Ishikawa (cell line): Measurements from ENCODE around the gene KCNF1.

Experiments
- CEBPB ChIP-seq: IDR thresholded peaks from 2 replicates; pipeline ENCODE4 v1.6.1; 2012
- CREB1 ChIP-seq: IDR thresholded peaks from 2 replicates; pipeline ENCODE4 v1.6.1; 2012; ENCODE audit warnings: low read depth
- EGR1 ChIP-seq: IDR thresholded peaks from 2 replicates; pipeline ENCODE4 v1.6.1; 2012
- EP300 ChIP-seq: IDR thresholded peaks from 2 replicates; pipeline ENCODE4 v1.6.1; 2012; ENCODE audit warnings: borderline replicate concordance
- FOXM1 ChIP-seq: IDR thresholded peaks from 2 replicates; pipeline ENCODE4 v1.6.1; 2012; ENCODE audit warnings: low read depth, borderline replicate concordance
- MAX ChIP-seq: IDR thresholded peaks from 2 replicates; pipeline ENCODE4 v1.6.1; 2012
- NFIC ChIP-seq: IDR thresholded peaks from 2 replicates; pipeline ENCODE4 v1.6.1; 2012
- RAD21 ChIP-seq: IDR thresholded peaks from 2 replicates; pipeline ENCODE4 v1.6.1; 2012; ENCODE audit warnings: low read depth
- REST ChIP-seq: IDR thresholded peaks from 2 replicates; pipeline ENCODE4 v1.6.1; 2012; ENCODE audit warnings: low read depth, mild to moderate bottlenecking
- TAF1 ChIP-seq: IDR thresholded peaks from 2 replicates; pipeline ENCODE4 v1.6.1; 2012; ENCODE audit warnings: low read depth, mild to moderate bottlenecking
- TCF12 ChIP-seq: IDR thresholded peaks from 2 replicates; pipeline ENCODE4 v1.6.1; 2012; ENCODE audit warnings: low read depth
- TEAD4 ChIP-seq: IDR thresholded peaks from 2 replicates; pipeline ENCODE4 v1.6.1; 2012
- YY1 ChIP-seq: IDR thresholded peaks from 2 replicates; pipeline ENCODE4 v1.6.1; 2012; ENCODE audit warnings: low read depth
- ZBTB7A ChIP-seq: IDR thresholded peaks from 2 replicates; pipeline ENCODE4 v1.6.1; 2012; ENCODE audit warnings: low read depth
- TF ChIP-seq, protein P1 (sequence below): IDR thresholded peaks from 2 replicates; pipeline ENCODE4 v1.6.1; 2012

KCNF1 gene

DNA sequence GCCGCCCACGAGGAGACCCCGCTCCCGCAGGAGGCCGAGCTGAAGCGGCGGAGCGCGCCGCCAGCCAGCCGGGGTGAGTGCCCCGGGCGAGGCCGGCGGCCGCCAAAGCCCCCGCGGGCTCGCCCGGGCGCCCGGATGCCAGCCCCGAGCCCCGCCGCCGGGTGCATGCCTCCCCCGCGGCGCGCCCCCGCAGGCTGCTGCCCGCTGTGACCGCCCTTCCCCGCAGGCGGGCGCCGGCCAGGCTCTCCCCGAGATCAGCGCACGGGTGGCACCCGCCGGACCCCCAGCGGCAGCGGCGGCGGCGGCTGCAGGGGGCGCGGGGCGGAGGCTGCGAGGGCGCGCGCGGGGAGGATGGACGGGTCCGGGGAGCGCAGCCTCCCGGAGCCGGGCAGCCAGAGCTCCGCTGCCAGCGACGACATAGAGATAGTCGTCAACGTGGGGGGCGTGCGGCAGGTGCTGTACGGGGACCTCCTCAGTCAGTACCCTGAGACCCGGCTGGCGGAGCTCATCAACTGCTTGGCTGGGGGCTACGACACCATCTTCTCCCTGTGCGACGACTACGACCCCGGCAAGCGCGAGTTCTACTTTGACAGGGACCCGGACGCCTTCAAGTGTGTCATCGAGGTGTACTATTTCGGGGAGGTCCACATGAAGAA is 470 bp downstream of the KCNF1 start:
- TF ChIP-seq YY1, result no peak
- TF ChIP-seq REST, result no peak
- TF ChIP-seq NFIC, result no peak
- TF ChIP-seq RAD21, result no peak
- no peak for TF ChIP-seq MAX
- no peak for TF ChIP-seq FOXM1
- TF ChIP-seq CEBPB, result no peak

DNA sequence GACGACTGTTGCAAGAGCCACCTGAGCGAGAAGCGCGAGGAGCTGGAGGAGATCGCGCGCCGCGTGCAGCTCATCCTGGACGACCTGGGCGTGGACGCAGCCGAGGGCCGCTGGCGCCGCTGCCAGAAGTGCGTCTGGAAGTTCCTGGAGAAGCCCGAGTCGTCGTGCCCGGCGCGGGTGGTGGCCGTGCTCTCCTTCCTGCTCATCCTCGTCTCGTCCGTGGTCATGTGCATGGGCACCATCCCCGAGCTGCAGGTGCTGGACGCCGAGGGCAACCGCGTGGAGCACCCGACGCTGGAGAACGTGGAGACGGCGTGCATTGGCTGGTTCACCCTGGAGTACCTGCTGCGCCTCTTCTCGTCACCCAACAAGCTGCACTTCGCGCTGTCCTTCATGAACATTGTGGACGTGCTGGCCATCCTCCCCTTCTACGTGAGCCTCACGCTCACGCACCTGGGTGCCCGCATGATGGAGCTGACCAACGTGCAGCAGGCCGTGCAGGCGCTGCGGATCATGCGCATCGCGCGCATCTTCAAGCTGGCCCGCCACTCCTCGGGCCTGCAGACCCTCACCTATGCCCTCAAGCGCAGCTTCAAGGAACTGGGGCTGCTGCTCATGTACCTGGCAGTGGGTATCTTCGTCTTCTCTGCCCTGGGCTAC is 1.2 kb downstream of the KCNF1 start:
- TF ChIP-seq, protein P1, sequence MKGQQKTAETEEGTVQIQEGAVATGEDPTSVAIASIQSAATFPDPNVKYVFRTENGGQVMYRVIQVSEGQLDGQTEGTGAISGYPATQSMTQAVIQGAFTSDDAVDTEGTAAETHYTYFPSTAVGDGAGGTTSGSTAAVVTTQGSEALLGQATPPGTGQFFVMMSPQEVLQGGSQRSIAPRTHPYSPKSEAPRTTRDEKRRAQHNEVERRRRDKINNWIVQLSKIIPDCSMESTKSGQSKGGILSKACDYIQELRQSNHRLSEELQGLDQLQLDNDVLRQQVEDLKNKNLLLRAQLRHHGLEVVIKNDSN, result no peak
- TF ChIP-seq CEBPB (no peak), EGR1 (no peak), RAD21 (no peak), NFIC (no peak)

- TF ChIP-seq YY1, result no peak
- TF ChIP-seq CREB1, result no peak
- no peak for TF ChIP-seq REST
- no peak for TF ChIP-seq ZBTB7A
- no peak for TF ChIP-seq EP300
- TF ChIP-seq, protein P1, result no peak
- no peak for TF ChIP-seq TAF1
- no peak for TF ChIP-seq MAX
- no peak for TF ChIP-seq RAD21
- TF ChIP-seq TEAD4, result no peak
- no peak for TF ChIP-seq NFIC
- no peak for TF ChIP-seq CEBPB
- no peak for TF ChIP-seq FOXM1
- TF ChIP-seq TCF12, result no peak
- TF ChIP-seq EGR1, result no peak
Measured at GRCh38 chr2:10913501-10914271, 2.0 kb downstream of the KCNF1 start.

- TF ChIP-seq CEBPB (no peak), RAD21 (peak; percentile 11; the same call in 1 of the 2 replicates), NFIC (no peak), FOXM1 (no peak)
Measured at GRCh38 chr2:10914272-10914693, 2.5 kb downstream of the KCNF1 start.

DNA sequence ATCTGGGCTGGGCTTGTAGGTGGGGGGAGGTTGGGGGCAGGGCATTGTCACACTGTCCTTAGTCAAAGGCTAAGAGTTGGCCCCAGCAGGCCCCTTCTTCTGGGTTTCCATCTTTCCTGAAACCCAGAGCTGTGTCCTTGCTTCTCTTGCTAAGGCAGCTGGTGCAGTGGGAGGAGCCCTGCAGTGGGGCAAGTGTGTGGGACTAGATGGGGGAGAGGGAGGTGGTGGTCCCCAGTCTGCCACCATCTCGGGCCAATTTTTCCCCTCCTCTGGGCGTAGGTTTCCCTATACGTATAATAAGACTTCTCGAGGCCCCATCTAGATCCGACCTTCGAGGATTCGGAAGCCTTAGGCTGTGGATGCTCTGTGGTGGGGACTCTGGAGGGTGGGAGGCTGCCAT is 3.5 kb downstream of the KCNF1 start:
- TF ChIP-seq TEAD4, result no peak
- no peak for TF ChIP-seq RAD21
- no peak for TF ChIP-seq EGR1
- TF ChIP-seq, protein P1, result no peak
- no peak for TF ChIP-seq YY1
- TF ChIP-seq NFIC, result no peak
- TF ChIP-seq ZBTB7A, result no peak
- no peak for TF ChIP-seq REST
- TF ChIP-seq MAX, result no peak
- TF ChIP-seq EP300, result no peak
- no peak for TF ChIP-seq CEBPB
- TF ChIP-seq TAF1, result no peak
- no peak for TF ChIP-seq FOXM1
- TF ChIP-seq TCF12, result no peak
- no peak for TF ChIP-seq CREB1
